Activated CD4-positive, alpha-beta T cell treated with anti-CD3 and anti-CD28 coated beads, Interleukin-2, amount 50 U/mL, for 48 hours (primary cell): ENCODE data around the gene HS6ST3.
"Not testable (repeated sequence)": the region's sequence is repeated elsewhere in the genome, so short reads cannot be mapped to it uniquely, and the experiment has no call there.

Experiments used
- DNase-seq, 2 experiments: peaks; one replicate each; pipeline ENCODE4 v3.0.0-alpha.2; 2020

The HS6ST3 gene

DNA sequence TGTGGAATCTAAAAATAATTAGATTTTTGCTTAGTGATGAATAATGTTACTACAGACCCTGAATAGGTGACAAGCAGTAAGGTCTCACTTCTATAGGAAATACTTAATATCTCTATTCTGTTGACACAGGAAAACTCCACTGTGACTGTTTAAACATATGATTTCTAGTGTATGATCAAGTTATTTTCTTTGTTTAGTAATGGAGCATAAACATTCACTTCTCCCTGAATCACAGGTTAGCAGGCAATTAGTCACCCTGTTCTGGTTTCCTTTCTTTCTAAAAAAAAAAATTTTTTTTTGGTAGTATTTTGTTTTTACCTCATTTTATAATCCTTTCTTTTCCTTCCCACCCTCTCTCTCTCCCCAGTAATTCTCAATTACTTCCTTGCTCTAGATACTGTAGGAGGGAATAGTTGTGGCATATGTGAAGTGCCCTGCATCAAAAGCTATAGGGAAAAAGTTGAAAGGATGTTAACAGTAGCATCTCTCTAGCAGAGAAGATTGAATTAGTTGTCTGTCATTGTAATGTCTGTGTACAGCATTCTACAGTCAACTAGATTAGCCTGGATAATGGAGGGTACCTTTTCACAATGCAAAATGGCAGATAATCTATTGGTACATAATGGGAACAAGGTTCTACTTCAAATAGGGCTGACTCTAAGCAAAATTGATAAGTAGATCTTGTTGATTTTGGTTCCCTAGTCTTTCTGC is 3.5 kb downstream of the HS6ST3 start:
- no peak for DNase-seq

DNA sequence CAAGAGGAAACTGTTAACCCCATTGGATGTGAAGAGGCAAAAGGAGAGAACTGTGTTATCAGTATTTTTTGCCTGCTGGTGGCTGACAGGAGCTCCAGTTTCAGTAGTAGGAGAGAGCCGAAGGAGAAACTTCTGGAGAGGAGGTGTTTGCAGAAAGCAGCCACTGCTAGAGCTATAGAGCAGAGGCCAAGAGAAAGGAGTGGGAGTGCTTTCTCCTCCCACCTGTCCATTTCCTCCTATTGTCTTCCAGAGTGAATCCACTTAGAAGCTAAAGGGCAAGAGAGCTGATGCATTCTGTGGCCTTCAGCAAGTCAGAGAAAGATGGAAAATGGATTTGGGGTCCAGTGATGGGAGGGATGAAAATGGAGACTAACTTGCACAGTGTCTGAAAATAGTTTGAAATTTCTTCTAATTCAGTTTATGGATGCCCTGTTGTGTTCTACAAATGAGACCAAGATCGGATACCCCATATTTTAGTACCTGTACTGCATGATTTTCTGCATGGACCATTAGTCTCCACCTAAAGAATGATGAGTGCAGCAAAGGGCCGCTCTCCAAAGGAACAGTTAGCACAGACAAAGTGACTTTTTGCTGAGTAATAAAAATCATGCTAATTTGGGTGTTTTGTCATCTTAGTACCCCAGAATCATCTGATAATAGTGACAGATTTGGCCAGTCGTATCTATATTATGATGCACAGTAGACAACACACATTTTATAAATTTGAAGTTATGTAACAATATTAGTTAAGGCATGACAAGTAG is 10.7 kb downstream of the HS6ST3 start:
- no peak for DNase-seq

DNA sequence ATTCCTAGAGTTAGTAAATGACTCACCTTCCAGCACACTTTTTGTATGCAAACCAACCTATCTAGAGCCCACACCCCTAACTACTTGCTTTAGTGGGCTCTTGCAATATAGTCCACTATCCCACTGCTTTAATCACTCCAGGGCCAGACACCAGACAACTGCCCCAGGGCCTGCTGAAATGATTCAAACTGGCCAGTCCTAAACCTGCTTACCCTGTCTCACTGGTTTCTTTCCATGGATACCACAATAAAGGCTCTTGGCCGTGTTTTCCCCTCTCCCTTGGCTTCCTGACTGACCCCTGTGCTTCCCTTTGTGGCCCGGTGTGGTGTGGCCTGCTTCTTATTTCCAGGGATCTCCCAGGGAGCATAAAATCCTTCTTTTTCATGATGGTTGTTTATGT is 14.6 kb downstream of the HS6ST3 start:
- no peak for DNase-seq

DNA sequence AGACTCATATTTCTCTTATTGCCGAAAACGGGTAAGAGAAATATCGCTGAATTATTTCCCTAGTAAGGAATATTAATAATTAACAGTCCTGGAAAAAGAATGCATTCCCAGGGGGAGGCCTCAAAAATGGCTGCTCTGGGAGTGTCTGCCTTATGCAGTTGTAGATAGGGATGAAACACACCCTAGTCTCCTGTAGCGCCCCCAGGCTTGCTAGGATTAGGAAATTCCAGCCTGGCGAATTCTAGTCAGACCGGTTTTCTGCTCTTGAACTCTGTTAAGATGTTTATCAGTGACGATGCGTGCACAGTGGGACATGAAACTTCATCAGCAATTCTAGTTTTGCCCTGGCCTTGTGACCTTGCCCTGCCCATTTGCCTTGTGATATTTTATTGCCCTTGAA is 18.2 kb downstream of the HS6ST3 start:
- DNase-seq = not testable (repeated sequence)

DNA sequence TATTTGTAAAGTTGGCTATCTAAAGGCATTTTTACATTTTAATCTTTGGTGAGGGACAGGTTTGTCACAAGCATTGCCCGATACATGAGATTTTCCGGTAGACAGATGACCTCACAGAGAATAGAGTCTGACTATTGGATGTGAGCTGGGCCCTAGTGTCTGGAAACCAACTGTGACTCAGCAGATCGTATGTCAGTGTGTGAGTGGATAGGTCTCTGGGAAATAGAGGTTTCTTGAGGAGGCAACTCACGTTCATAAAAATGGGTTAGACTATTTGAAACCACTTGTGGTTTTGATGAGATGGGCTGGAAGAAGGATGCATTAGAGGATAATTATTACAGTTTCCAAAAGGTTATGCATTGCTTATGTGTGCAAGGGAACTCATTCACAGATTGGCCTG is 19.2 kb downstream of the HS6ST3 start:
- DNase-seq = no peak

DNA sequence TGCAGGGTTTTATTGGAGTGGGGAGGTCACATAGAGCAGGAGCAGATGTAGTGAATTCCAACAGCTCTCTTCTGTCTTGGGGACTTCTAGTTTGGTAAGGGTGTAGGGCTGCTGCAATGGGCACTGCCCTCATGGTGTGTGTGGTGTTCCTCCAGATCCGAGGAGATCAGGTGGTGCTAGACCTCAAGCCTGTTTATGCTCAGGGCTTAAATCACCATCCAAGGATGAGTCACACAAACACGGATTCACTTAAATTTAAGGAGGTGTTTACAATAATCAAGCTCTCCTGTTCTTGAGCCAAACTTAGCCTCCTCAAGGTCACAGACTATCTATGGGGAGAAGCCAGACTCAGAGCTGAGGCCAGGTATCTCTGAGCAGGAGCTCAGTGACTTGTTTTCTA is 23.0 kb downstream of the HS6ST3 start:
- no peak for DNase-seq

DNA sequence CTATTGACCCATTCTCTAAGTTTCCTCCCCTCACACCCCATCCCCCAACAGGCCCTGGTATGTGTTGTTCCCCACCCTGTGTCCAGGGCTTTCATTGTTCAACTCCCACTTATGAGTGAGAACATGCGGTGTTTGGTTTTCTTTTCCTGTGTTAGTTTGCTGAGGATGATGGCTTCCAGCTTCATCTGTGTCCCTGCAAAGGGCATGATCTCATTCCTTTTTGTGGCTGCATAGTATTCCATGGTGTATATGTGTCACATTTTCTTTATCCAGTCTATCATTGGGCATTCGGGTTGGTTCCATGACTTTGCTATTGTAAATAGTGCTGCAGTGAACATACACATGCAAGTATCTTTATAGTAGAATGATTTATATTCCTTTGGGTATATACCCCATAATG is 25.5 kb downstream of the HS6ST3 start:
- not testable (repeated sequence) for DNase-seq

DNA sequence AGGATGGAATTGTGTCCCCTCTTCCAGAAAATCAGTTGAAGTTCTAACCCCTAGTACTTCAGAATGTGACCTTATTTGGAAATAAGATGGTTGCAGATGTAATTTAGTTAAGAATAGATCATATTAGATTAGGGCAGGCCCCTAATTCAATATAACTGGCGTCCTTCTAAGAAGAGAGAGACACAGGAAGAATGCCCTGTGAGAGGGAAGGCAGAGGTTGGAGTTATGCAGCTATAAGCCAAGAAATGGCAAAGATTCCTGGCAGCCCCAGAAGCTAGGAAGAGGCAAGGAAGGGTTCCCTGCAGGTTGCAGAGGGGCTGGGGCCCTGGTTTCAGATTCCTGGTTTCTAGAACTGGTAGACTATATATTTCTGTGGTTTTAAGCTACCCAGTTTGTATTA is 30.0 kb downstream of the HS6ST3 start:
- DNase-seq = no peak

DNA sequence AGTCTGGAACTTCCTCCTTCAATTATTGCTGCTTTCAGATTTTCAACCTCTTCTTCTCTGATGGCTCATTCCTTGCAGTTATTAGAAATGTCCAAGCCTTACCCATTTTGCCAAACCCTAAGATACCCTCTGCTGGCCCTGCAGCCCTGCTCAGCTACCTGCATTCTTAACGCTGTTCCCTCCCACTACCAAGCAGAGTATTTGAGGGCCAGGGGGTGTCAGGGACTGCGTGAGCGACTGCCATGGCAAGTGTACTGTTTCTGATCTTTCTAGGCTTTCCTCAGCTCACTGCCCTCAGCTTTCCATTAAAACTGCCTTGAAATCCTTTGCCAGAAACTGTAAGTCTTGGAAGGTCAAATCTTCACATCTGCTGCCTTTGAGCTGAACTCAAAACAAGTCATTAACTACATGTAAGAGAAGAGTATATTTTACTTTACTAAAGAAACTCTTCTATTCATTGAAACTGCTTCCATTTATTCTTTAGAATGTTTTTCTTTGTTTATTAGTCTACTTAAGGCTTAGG is 41.0 kb downstream of the HS6ST3 start:
- DNase-seq = no peak

DNA sequence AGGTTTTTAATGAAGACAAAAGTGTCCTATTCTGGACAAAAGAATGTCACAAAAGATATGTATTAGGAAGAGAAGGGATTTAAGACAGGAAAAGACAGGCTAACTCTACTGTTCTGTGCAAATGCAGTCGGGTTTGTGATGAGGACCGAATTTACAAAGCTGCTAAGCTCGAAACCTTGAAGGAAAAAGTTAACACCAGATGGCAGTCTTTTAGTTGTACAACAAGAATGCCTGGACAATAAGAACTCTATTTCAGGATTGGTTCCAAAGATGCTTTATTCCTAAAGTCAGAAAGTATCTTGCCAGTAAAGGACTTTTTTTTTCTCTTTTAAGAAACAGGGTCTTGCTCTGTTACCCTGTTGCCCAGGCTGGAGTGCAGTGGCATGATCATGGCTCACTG is 51.1 kb downstream of the HS6ST3 start:
- no peak for DNase-seq

DNA sequence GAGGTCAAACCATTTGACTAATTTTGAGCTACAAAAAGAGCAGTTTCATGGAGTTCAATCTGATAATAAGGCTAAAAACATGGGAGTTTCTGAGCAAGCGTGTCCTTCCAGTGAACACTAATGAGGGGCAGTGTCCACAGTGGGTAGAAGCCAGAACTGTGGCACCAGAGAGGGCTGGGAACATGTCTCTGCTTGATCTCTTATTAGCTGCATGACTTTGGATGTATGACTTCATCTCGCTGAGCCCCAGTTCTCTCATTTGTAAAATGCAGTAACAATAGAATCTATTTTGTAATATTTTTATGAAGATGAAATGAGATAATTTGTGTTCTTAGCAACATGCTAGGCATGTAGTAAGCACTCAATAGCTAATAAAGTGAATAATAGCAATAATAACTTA is 69.8 kb downstream of the HS6ST3 start:
- DNase-seq = no peak

DNA sequence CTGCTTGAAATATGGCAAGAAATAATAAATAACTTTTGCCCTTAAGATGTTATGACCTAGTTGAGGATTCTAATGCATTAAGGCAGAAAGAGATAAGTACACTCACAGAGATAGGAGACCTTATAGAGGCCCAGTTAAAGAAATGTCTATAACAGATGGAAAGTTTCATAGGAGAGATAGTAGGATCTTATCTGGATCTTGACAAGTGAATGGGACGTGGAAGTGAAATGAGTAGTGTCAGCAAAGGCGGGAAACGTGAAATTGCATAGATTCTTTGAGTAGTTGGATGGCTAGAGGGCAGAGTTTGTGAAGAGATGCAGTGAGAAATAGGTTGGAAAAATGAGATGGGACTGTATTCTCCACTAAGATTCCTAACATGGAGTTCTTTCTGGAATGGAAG is 71.2 kb downstream of the HS6ST3 start:
- DNase-seq = no peak

DNA sequence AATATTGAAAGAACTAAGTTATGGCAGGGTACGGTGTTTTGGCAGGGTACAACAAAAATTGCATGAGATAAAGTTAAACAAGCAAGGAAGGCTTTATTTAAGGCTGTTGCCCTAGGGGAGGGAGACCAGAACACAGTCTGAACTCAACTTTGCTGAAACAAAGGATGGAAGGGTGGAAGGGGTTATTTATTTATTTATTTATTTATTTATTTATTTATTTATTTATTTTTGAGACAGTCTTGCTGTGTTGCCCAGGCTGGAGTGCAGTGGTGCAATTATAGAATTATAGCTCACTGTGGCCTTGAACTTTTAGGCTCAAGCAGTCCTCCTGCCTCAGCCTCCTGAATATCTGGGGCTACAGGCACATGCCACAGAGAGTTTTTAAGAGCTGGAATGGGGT is 75.9 kb downstream of the HS6ST3 start:
- no peak for DNase-seq

DNA sequence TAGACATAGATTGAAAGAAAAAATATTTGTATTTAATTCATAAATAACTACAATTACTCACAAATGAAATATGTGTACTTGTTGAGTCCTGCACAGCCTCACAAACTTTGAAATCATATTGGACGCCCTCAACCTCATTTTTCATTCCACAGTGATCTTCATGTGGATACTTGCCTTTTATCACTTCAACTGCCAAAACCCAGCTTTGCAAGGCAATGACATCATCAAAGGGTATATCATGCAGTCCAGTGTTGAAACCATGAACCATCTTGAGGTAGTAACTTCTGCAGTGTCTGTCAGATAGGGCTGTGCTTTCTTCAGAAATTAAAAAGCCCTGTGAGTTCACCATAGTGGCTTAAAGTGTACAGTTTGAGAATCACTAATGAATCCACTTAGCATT is 82.2 kb downstream of the HS6ST3 start:
- DNase-seq = no peak

DNA sequence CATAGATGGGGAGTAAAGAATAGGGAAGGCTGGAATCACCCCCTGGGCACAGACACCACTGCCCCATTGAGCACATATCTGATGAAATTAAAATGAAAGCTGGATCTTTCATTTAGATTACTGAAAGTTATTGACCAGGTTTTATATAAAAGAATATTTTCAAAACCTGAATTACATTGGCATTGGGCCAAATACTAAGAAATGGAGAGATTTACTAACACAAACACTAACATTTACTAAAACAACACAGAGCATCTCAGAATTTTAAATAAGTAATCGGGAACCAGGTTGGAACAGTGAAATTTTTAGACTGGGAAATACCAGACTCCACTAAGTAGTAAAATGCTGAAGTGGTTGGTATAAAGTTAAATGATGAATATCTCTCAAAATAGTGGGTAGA is 88.9 kb downstream of the HS6ST3 start:
- no peak for DNase-seq

DNA sequence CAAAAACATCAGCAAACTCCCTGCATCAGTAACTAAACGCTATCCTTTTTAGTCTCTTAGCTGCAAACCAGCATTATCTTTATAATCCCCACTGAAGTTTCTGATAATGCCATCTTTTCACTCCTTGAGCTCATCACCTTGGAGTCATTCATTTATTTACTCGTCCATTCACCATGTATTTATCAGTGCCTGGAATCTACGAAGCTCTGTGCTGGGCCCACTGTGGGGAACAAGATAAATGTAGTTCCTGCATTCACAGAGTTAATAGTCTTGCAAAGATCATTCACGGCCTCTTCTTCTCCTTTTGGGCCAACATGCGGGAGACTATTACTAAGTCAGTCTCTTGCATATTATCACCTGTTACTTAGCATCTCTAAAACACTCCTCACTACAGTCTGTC is 89.4 kb downstream of the HS6ST3 start:
- no peak for DNase-seq

DNA sequence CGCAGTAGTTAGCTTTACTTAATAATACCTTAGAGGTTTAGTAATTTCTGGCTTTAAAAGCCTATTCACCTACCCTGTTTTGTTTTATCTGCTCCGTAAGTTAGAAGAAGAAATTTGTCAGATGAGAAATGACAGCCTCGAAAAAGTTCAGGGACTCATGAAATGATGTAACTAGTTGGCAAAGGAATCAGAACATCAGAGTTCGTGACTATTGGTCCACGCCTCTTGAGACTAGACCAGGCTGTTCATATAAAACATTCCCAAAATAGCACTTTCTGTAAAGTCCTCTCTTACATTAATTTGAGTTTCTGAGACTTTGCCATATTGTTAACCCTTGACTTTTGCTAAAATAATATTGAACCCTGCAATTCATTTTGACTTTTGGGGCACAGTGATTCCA is 92.0 kb downstream of the HS6ST3 start:
- DNase-seq = no peak

DNA sequence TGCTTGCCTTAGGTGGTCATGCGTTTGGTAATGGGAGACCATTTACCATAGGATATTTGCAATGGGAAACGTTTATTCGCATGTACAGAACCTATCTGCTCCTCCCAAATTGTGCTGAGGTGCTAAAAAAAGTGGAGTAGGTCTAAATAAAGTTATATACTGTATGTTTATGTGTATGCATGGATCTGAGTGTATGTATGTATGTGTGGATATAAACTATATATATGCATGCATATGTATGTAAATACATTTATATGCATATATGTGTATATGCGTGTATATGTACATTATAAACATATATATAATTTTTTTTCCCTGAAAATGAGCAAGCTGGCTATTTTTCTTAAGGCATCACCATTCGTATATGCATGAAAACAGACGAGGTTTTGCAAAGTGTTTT is 95.9 kb downstream of the HS6ST3 start:
- DNase-seq = no peak

DNA sequence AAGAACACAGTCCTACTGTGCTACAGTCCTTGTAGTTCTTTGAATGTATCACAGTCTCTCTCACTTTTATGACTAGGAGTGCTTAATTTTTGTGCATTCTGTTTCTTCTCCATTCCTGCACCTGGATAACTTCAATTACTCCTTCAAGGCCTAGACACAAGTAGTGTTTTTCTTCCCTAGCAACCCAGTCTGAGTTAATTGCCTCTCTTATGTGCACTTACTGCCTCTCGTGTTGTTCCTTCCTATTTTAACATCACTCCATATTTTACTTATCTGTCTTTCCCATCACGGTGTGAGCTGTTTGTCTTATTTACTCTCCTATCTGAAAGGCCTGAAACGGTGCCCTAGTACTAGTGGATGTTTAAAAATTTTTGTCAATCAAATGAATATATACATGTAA is 101.5 kb downstream of the HS6ST3 start:
- DNase-seq = no peak

DNA sequence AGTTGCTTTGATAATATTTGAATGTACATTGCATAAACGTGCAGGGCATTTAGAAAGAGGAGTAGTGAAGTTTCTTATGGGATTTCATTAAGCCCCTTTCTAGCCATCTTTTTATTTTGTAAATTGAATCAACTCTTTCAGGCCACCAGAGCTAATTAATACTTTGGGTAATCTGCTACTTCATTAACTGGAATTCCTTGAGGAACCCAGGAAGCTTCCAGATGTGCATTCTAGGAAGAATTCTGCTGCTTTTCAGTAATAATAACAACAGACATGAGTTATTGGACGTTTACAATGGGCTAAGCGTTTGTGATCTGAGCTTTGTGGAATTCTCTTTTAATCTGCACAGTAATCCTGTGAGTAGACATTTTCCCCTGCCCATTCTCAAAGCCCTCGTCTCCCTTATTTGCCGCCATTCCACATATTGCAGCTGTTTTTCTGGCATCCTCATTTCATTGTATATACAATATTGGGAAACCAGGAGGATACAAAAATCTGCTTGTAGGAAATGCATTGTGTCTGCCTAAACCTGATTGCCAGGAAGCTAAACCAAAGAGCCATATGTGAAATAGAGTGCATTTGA is 103.9 kb downstream of the HS6ST3 start:
- DNase-seq = no peak

DNA sequence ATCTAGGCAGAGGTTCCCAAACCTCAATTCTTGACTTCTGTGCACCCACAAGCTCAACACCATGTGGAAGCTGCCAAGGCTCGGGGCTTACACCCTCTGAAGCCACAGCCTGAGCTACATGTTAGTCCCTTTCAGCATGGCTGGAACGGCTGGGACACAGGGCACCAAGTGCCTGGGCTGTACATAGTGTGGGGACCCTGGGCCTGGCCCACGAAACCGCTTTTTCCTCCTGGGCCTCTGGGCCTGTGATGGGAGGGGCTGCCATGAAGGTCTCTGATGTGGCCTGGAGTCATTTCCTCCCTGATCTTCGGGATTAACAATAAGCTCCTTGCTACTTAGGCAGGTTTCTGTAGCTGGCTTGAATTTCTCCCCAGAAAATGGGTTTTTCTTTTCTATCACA is 108.1 kb downstream of the HS6ST3 start:
- DNase-seq = no peak

DNA sequence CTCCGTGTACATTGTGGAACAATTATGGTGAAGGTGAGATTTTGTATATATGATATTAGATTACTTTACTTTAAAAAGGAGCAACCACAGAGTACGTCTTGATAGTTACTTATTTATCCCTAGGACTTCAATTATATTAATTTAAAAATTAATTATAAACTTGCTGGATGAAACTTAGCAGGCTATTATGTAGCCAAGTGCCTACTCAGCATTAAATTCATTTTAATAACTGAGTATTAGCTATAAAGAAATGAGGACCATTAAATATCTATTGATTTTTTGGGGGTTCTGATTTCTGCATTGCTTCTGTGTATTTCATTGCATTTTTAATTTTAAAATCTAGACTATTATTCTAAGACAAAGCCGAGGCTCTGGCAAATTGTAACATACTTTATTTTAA is 109.4 kb downstream of the HS6ST3 start:
- no peak for DNase-seq

DNA sequence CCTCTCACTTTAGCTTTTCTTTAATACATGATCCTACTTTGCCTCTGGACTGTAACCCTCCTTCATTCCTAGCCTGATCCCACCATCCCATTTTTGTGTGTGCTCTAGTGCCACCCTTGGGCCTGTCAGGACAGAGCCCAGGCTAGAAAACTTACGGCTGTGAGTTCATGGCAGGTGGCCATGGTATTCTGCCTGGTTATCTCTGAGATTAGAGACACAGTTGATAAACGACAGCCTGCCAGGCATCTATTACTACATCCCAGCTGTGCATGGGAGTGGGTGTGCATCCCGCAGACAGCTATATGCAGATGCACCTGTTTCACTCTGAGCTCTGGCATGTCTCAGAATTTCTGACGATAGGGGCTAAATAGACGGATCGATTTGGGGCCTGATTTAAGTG is 110.9 kb downstream of the HS6ST3 start:
- DNase-seq = no peak

DNA sequence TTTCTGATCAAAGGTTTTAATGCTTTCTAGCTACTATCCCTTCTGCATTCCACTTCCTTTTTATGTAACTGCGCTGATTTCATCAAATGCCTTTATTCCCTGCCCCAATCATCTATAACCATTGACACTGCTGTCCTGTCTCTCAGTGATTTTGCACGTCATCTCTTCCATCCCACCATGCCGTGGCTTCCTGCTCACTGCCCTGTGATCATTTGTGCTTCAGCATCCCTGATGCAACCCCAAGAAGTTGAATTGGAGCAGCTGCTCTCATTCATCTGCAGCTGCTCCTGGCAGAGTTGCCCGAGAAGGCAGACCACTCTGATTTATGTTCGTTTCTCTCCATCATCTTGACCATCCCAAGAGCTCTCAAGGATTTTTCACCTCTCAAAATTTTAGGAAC is 112.4 kb downstream of the HS6ST3 start:
- DNase-seq = no peak
